Erythroblast (primary cell): ENCODE results near the gene TTC27.

Experiments
- GATA1 ChIP-seq: IDR thresholded peaks from 2 replicates; pipeline ENCODE4 v1.6.1; 2011; ENCODE audit warnings: low read depth, mild to moderate bottlenecking, control low read depth, low read length, moderate library complexity
- POLR2A ChIP-seq: IDR thresholded peaks from 2 replicates; pipeline ENCODE4 v1.6.1; 2011; ENCODE audit warnings: mild to moderate bottlenecking, low read length

- TF ChIP-seq POLR2A (no peak), GATA1 (no peak)
Observed at GRCh38 chr2:32748158-32748557, 120.3 kb downstream of the TTC27 start.
